Measurements from ENCODE around the gene ABCC2. TPM values are rescaled to one million over a fixed set of nuclear protein-coding genes. Genes with fewer than 3 reads are reported as not detected.

Gene ABCC2
- total RNA-seq, 1 experiment from 2014 or later: 129 TPM

GRCh38 chr10:99761365-99761764, 21.1 kb upstream of the ABCC2 start:
- Mint-ChIP-seq H3K36me3 (ENCODE audit: insufficient read depth, unreplicated experiment) (peaks cover 44% of the 10 kb centered on the region), H3K9me3 (ENCODE audit: unreplicated experiment) (no peaks in the 10 kb centered on the region), H3K27ac (ENCODE audit: unreplicated experiment) (no peak overlapping the region), H3K4me1 (ENCODE audit: low read depth, unreplicated experiment) (peaks cover 7% of the 10 kb centered on the region), H3K4me3 (ENCODE audit: unreplicated experiment) (no peak overlapping the region), H3K27me3 (ENCODE audit: insufficient read depth, unreplicated experiment) (no peaks in the 10 kb centered on the region)
- ChIA-PET POLR2A (no interaction called here), CTCF (interaction anchor here (0.5 kb wide), 1 partner anchor 29 kb away, joined by 7 read pairs; the partner anchor contains the start of genes COX15 and CUTC)
- intact Hi-C loops (cut with micrococcal nuclease; ENCODE audit: unreplicated experiment): no loop called here
- no peak for DNase-seq
- Histone ChIP-seq H3K4me1 (no peaks in the 10 kb centered on the region), H3K9me3 (no peaks in the 10 kb centered on the region; the same call in 1 of the 2 replicates), H3K4me3 (ENCODE audit: low read depth, low read length) (no peak overlapping the region), H3K36me3 (ENCODE audit: control insufficient read depth, insufficient read depth, low read length) (peaks cover 1% of the 10 kb centered on the region; the same call in 1 of the 2 replicates), H3K27me3 (replicated peaks; ENCODE audit: control insufficient read depth, insufficient read depth, low read length) (no peaks in the 10 kb centered on the region)
- TF ChIP-seq, protein P1, sequence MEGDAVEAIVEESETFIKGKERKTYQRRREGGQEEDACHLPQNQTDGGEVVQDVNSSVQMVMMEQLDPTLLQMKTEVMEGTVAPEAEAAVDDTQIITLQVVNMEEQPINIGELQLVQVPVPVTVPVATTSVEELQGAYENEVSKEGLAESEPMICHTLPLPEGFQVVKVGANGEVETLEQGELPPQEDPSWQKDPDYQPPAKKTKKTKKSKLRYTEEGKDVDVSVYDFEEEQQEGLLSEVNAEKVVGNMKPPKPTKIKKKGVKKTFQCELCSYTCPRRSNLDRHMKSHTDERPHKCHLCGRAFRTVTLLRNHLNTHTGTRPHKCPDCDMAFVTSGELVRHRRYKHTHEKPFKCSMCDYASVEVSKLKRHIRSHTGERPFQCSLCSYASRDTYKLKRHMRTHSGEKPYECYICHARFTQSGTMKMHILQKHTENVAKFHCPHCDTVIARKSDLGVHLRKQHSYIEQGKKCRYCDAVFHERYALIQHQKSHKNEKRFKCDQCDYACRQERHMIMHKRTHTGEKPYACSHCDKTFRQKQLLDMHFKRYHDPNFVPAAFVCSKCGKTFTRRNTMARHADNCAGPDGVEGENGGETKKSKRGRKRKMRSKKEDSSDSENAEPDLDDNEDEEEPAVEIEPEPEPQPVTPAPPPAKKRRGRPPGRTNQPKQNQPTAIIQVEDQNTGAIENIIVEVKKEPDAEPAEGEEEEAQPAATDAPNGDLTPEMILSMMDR (IDR thresholded peaks at IDR 0.05; ENCODE audit: insufficient read depth in 1 of 2, low read depth in 1 of 2, low read length in 1 of 2, severe bottlenecking in 1 of 2, unreplicated experiment in 1 of 2): no peak
- BruUV-seq (replicated peaks): no TSS peak

- Mint-ChIP-seq H3K4me3 (ENCODE audit: unreplicated experiment) (no peak overlapping the region), H3K9me3 (ENCODE audit: unreplicated experiment) (no peaks in the 10 kb centered on the region), H3K4me1 (ENCODE audit: low read depth, unreplicated experiment) (peaks cover 16% of the 10 kb centered on the region), H3K27me3 (ENCODE audit: insufficient read depth, unreplicated experiment) (no peaks in the 10 kb centered on the region), H3K36me3 (ENCODE audit: insufficient read depth, unreplicated experiment) (peaks cover 7% of the 10 kb centered on the region), H3K27ac (ENCODE audit: unreplicated experiment) (no peak overlapping the region)
- no TSS peak for BruUV-seq (replicated peaks)
- Histone ChIP-seq H3K36me3 (ENCODE audit: control insufficient read depth, insufficient read depth, low read length) (no peaks in the 10 kb centered on the region), H3K27me3 (replicated peaks; ENCODE audit: control insufficient read depth, insufficient read depth, low read length) (no peaks in the 10 kb centered on the region), H3K4me3 (ENCODE audit: low read depth, low read length) (no peak overlapping the region), H3K4me1 (peaks cover 19% of the 10 kb centered on the region), H3K9me3 (no peaks in the 10 kb centered on the region; the same call in 1 of the 2 replicates)
- ChIA-PET POLR2A (no interaction called here), CTCF (no interaction called here)
- TF ChIP-seq, protein P1 (IDR thresholded peaks at IDR 0.05; ENCODE audit: insufficient read depth in 1 of 2, low read depth in 1 of 2, low read length in 1 of 2, severe bottlenecking in 1 of 2, unreplicated experiment in 1 of 2): no peak
- DNase-seq: no peak
- intact Hi-C loops (cut with micrococcal nuclease; ENCODE audit: unreplicated experiment): no loop called here
Observed at GRCh38 chr10:99765672-99766301, 16.7 kb upstream of the ABCC2 start.

- Mint-ChIP-seq H3K4me1 (ENCODE audit: low read depth, unreplicated experiment) (peaks cover 12% of the 10 kb centered on the region), H3K36me3 (ENCODE audit: insufficient read depth, unreplicated experiment) (peaks cover 2% of the 10 kb centered on the region), H3K27me3 (ENCODE audit: insufficient read depth, unreplicated experiment) (no peaks in the 10 kb centered on the region), H3K9me3 (ENCODE audit: unreplicated experiment) (no peaks in the 10 kb centered on the region), H3K27ac (ENCODE audit: unreplicated experiment) (no peak overlapping the region), H3K4me3 (ENCODE audit: unreplicated experiment) (no peak overlapping the region)
- no peaks in the 10 kb centered on the region for H3K27me3 ChIP-seq (replicated peaks; ENCODE audit: control insufficient read depth, insufficient read depth, low read length)
- no peak overlapping the region for H3K4me3 ChIP-seq (ENCODE audit: low read depth, low read length)
- intact Hi-C loops (cut with micrococcal nuclease; ENCODE audit: unreplicated experiment): no loop called here
- H3K36me3 ChIP-seq (ENCODE audit: control insufficient read depth, insufficient read depth, low read length): no peaks in the 10 kb centered on the region
- H3K4me1 ChIP-seq: peaks cover 24% of the 10 kb centered on the region
- ChIA-PET POLR2A (no interaction called here), CTCF (no interaction called here)
- no TSS peak for BruUV-seq (replicated peaks)
- H3K9me3 ChIP-seq: no peaks in the 10 kb centered on the region; the same call in 1 of the 2 replicates
- TF ChIP-seq, protein P1 (IDR thresholded peaks at IDR 0.05; ENCODE audit: insufficient read depth in 1 of 2, low read depth in 1 of 2, low read length in 1 of 2, severe bottlenecking in 1 of 2, unreplicated experiment in 1 of 2): no peak
- DNase-seq: no peak
Observed at GRCh38 chr10:99766302-99766681, 16.1 kb upstream of the ABCC2 start.
